ENCODE data around the gene ZNF43.
"Not testable (repeated sequence)": the region's sequence is repeated elsewhere in the genome, so short reads cannot be mapped to it uniquely, and the experiment has no call there.

Gene ZNF43

GRCh38 chr19:21808400-21809000 lies 27.5 kb downstream of the ZNF43 start:
- not testable (repeated sequence) for DNase-seq (ENCODE audit: low read depth in 2 of 2)

GRCh38 chr19:21789466-21790085 lies 46.4 kb downstream of the ZNF43 start:
- no peak for DNase-seq (ENCODE audit: low read depth in 2 of 2)

DNA sequence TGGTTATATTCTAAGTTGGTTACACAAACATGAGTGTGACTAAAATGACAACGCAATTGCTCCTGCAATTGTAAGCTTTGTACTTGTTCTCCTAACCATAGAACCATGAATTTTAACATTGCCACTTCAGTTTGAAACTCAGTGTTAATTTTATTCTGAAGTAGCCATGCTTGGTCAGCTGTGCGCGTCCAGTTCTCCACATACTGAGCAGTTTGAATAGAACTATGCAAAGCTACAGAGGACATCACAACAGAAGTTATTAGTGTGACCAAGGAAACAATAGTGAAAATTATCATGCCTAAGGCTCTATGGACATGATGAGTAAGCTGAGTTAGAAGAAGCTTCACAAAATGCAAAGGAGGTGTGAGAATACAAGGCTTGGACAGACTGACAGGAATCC lies 49.0 kb downstream of the ZNF43 start:
- no peak for DNase-seq (ENCODE audit: low read depth in 2 of 2)

GRCh38 chr19:21775792-21776191 lies 60.2 kb downstream of the ZNF43 start:
- not testable (repeated sequence) for DNase-seq (ENCODE audit: low read depth in 2 of 2)

GRCh38 chr19:21767065-21767800 lies 68.7 kb downstream of the ZNF43 start, which contains the start of gene ZNF100:
Gene ZNF100, minus strand, starts transcription at chr19:21767579. Its CDS starts 150 bp downstream, at chr19:21767429.
- peak; percentile 84 to 88 for DNase-seq (ENCODE audit: low read depth in 2 of 2)

DNA sequence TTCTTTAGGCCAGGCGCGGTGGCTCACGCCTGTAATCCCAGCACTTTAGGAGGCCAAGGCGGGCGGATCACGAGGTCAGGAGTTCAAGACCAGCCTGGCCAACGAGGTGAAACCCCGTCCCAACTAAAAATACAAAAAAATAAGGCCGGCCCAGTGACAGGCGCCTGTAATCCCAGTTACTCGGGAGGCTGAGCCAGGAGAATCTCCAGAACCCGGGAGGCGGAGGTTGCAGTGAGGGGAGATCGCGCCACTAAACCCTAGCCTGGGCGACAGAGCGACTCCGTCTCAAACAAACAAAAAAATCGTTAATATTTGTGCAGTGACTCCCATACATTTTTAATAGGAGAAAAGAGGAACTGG lies 69.3 kb downstream of the ZNF43 start:
- not testable (repeated sequence) for DNase-seq (ENCODE audit: low read depth in 2 of 2)

DNA sequence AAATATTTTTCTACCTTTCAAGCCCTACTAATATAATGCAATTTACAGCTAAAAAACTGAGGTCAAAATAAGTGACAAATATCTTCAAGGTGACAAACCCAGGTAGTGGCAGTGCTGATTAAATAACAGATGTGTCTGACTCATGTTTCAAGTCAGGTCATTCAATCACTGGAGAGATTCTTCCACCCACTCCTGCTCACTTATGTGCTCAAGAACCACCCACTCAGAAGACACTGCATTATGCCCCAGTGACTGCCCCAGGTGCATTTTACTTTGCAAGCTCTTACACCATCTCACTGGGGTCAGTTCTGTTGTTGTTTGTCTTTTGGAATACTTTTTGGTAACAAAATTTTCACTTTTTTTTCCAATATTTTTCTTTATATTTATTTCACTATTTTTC lies 70.8 kb downstream of the ZNF43 start:
- DNase-seq (ENCODE audit: low read depth in 2 of 2), result peak in 1 of 2 donors; percentile 8

DNA sequence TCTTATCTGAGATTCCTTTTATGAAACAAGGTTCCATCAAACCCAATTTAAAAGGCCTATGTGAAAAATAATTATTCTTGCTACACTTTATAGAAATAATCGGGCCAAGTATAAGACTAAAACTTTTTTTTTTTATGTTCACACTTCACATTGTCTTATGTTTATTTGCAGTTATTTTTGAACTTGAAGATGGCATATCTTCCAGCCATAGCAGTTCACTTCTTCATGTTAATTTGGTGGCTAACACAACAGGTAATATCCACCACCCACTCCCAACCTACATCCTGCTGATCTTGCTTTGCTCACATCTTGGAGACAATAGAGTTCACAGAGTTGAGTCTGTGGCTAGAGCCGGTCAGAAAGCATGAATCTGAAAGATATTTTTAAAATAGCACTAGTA lies 74.4 kb downstream of the ZNF43 start:
- not testable (repeated sequence) for DNase-seq (ENCODE audit: low read depth in 2 of 2)

DNA sequence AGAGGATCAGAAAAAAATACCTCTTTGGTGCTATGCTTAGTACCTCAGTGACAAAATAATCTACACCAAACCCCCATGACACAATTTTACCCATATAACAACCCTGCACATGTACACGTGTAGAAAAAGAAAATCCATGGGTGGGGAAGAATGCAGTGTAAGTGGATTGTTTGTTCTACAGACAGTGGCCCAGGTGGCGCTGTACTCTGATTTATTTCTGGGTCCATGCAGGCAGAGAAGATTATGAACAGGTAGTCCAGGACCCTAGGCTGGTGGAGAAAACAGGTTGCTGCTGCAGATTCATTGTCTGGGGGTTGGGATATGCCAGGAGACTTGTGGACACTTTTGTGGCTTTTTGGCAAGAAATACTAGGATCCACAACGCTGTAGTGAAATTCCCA lies 77.7 kb downstream of the ZNF43 start:
- no peak for DNase-seq (ENCODE audit: low read depth in 2 of 2)

DNA sequence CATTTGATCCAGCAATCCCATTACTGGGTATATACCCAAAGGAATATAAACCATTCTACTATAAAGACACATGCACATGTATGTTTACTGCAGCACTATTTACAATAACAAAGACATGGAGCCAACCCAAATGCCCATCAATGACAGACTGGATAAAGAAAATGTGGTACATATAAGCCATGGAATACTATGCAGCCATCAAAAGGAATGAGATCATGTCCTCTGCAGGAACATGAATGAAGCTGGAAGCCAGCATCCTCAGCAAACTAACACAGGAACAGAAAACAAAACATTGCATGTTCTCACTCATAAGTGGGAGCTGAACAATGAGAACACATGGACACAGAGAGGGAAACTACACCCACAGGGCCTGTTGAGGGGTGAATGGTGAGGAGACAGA lies 80.4 kb downstream of the ZNF43 start:
- not testable (repeated sequence) for DNase-seq (ENCODE audit: low read depth in 2 of 2)

Data from stimulated activated CD4-positive, alpha-beta T cell treated with anti-CD3 and anti-CD28 coated beads, Interleukin-15, amount 100 ng/mL, for 48 hours (primary cell).